HG03064 (cell line): ENCODE results near the gene JMY.

Source experiments
- ATAC-seq: cut with Tn5 transposase; IDR thresholded peaks from one replicate; pipeline ENCODE4 v1.9.1; 2021; ENCODE audit warnings: low read depth; ENCODE audit not compliant: unreplicated experiment

Gene JMY

GRCh38 chr5:79235634-79236361 lies at the start of gene JMY:
JMY (plus strand) TSS chr5:79236131; CDS start chr5:79236651, 520 bp downstream.
- ATAC-seq, result peak; percentile 67

DNA sequence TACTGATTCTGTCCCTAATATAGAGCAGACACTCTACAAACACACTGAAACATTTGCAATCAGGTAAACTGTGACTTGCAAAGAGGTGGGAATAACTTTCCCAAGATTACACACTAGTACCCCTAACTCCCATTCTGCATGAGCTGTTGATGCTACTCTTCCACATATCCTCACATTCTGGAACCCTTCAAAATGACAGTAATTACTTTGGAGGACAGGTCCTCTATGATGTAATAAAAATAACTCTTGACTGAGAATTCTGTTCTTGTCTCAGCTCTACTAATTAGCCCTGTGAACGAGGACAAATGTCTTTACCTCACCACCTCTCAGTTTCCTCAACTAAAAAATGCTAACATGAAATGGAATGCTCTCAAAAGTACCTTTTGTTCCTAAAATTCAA lies 49.5 kb upstream of the JMY start:
- ATAC-seq, result no peak

- no peak for ATAC-seq
Measured at GRCh38 chr5:79189439-79190234, 46.3 kb upstream of the JMY start.

GRCh38 chr5:79190235-79190529 lies 45.7 kb upstream of the JMY start:
- ATAC-seq, result no peak

GRCh38 chr5:79191457-79191856 lies 44.5 kb upstream of the JMY start:
- no peak for ATAC-seq

GRCh38 chr5:79193643-79194042 lies 42.3 kb upstream of the JMY start:
- ATAC-seq, result no peak

- no peak for ATAC-seq
Measured at GRCh38 chr5:79200573-79201183, 35.3 kb upstream of the JMY start.

DNA sequence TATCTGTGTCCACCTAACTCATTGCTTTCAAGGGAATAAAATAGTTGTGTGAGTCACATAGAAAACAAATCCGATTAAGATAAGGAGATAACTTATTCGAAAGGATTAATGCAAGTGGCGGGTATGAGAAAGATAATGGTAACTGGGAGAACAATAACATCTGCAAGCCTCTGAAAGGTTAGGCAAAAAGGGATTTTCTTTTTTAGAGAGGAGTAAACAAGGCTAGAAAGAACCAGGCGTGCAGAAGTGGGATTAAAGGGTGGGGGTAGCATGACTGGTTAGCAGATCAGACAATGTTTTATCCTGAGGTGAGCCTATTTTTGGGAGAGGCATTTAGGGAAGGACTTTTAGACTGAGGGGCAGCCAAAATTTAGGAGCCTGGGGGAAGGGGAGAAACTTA lies 34.7 kb upstream of the JMY start:
- ATAC-seq, result no peak

GRCh38 chr5:79202076-79202475 lies 33.9 kb upstream of the JMY start:
- ATAC-seq, result no peak

GRCh38 chr5:79205965-79206364 lies 30.0 kb upstream of the JMY start:
- ATAC-seq, result no peak

DNA sequence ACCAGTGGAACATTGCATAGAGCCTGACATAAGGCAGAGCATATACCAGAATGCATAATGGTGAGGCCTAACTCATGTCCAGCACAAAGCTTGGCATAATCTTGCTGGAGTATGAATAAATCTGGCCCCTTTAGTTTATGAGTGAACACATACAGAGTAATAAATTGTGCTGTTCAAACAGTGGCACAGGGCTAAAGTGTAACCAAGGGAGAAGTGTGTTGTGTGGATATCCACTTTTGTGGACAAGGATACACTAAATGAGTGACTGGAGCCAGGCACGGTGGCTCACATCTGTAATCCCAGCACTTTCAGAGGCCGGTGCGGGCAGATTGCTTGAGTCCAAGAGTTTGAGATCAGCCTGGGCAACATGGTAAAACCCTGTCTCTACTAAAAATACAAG lies 29.4 kb upstream of the JMY start:
- no peak for ATAC-seq

GRCh38 chr5:79209505-79209904 lies 26.4 kb upstream of the JMY start:
- no peak for ATAC-seq

- no peak for ATAC-seq
Measured at GRCh38 chr5:79224286-79224984, 11.5 kb upstream of the JMY start.

GRCh38 chr5:79225026-79225425 lies 10.9 kb upstream of the JMY start:
- no peak for ATAC-seq

- no peak for ATAC-seq
Measured at GRCh38 chr5:79225441-79225840, 10.5 kb upstream of the JMY start.

GRCh38 chr5:79227484-79228025 lies 8.4 kb upstream of the JMY start:
- no peak for ATAC-seq

DNA sequence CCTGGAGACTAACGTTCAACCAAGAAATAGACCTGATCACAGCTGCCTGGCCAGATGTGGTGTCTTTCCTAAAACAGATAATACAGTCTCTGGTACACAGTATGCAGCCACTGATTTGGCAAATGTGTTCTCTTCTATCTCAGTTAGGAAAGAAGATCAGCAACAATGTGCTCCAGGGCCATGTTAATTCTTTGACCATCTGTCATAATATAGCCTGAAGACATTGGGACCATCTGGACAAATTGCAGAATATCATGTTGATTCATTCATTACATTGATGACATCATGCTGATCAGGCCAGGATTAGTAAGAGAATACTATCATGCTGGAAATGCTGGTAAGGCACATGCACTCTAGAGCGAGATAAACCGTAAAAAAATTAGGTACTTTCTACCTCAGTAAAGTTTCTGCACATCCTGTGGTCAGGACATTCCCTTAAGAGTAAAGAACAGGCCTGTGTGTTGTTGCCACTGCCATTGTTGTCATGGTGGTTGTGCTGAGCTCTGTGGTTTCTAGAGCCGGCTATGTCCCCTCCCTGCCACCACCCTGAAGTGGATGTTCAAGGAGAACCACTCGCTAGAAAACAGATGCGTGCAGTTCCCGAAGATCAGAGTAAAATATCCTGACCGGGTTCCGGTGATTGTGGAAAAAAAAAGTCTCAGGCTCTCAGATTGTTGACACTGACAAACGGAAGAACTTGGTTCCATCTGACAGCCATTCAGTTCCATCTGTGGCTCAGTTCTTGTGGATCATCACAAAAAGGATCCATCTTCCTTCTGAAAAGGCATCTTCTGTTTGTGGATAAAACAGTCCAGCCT lies 6.4 kb upstream of the JMY start:
- ATAC-seq, result no peak

- ATAC-seq, result no peak
Measured at GRCh38 chr5:79235261-79235633, 684 bp upstream of the JMY start.

GRCh38 chr5:79236362-79236969 lies 535 bp downstream of the JMY start:
- peak; percentile 19 for ATAC-seq
